Occipital lobe (tissue), 2 donors: ENCODE data around the gene VIM. TPM values are rescaled to one million over a fixed set of nuclear protein-coding genes. Genes with fewer than 3 reads are reported as not detected.
"Not testable (repeated sequence)": the region's sequence is repeated elsewhere in the genome, so short reads cannot be mapped to it uniquely, and the experiment has no call there.

Experiments used
- DNase-seq: peaks from one replicate; lab custom pipeline; 2025; lab: John Stamatoyannopoulos, UW
- total RNA-seq: library from RNA; depleted of rRNA; stranded (reverse); fragments of >200 nt; gene quantifications from one replicate; pipeline ENCODE4 v1.2.3, GENCODE V29; 2014

The VIM gene
- total RNA-seq, 1 donor from 2014 or later: 289 TPM

- DNase-seq: no peak
These were observed 28.0 kb downstream of the VIM start for GRCh38 chr10:17256051-17256450.

GRCh38 chr10:17256627-17257026, 28.6 kb downstream of the VIM start:
- no peak for DNase-seq

GRCh38 chr10:17257466-17258321, 29.7 kb downstream of the VIM start:
- peak; percentile 5 for DNase-seq

GRCh38 chr10:17262502-17262901, 34.5 kb downstream of the VIM start:
- no peak for DNase-seq

GRCh38 chr10:17263580-17263979, 35.5 kb downstream of the VIM start:
- DNase-seq: no peak

- no peak for DNase-seq
These were observed 37.4 kb downstream of the VIM start for GRCh38 chr10:17265468-17265867.

GRCh38 chr10:17266549-17266948, 38.5 kb downstream of the VIM start:
- DNase-seq: not testable (repeated sequence)

- DNase-seq: no peak
These were observed 44.6 kb downstream of the VIM start for GRCh38 chr10:17272648-17273047.

- DNase-seq: no peak
These were observed 45.4 kb downstream of the VIM start for GRCh38 chr10:17273403-17273802.

GRCh38 chr10:17276756-17277424, 48.8 kb downstream of the VIM start:
- no peak for DNase-seq

- DNase-seq: no peak
These were observed 50.7 kb downstream of the VIM start for GRCh38 chr10:17278607-17279240.

- DNase-seq: no peak
These were observed 54.3 kb downstream of the VIM start for GRCh38 chr10:17282311-17282710.

GRCh38 chr10:17286562-17287550, 58.8 kb downstream of the VIM start:
- DNase-seq: no peak

Other genes with a start within 250 kb of the VIM start
- gene CUBN, start 98.4 kb upstream of the VIM start, total RNA-seq: 2.3 TPM
- 39.3 TPM for gene TRDMT1, start 26.6 kb upstream of the VIM start, total RNA-seq
- 16.2 TPM for gene ST8SIA6, start 226.4 kb downstream of the VIM start, total RNA-seq